GM12878 (cell line): ENCODE data around the gene KCNQ1OT1. TPM values are rescaled to one million over a fixed set of nuclear protein-coding genes. Genes with fewer than 3 reads are reported as not detected.

Experiments used
- ATAC-seq: fragments of 200-7000 bp; cut with Tn5 transposase; 3 replicates; pipeline ENCODE4 v1.9.1; 2020; ENCODE audit warnings: mild to moderate bottlenecking, moderate library complexity
- BruUV-seq: library from RNA; stranded (reverse); fragments of 400-500 nt; replicated peaks from 2 replicates; lab custom pipeline; 2021; lab: Mats Ljungman, UMichigan
- CTCF ChIA-PET: fragments of 300-600 bp; sonication (Branson Sonifier 250); formaldehyde crosslinking; extraction: SDS; loops from one replicate; lab custom pipeline; 2021; ENCODE audit warnings: inconsistent platforms; lab: Yijun Ruan, JAX
- POLR2A ChIA-PET: fragments of 350-600 bp; formaldehyde crosslinking; extraction: SDS; loops from one replicate; lab custom pipeline; 2021; ENCODE audit warnings: inconsistent platforms; lab: Charles Lee
- RAD21 ChIA-PET: fragments of 300-600 bp; sonication (Branson Sonifier 250); formaldehyde crosslinking; loops from one replicate; lab custom pipeline; 2023; ENCODE audit warnings: antibody characterized with exemption; ENCODE audit not compliant: unreplicated experiment; lab: Charles Lee
- SMC1A ChIA-PET: fragments of 300-600 bp; sonication (Branson Sonifier 250); formaldehyde crosslinking; loops from one replicate; lab custom pipeline; 2023; ENCODE audit not compliant: unreplicated experiment, uncharacterized antibody; lab: Charles Lee
- DNase-seq: peaks from one replicate; pipeline ENCODE4 v3.0.0-alpha.2; 2011; ENCODE audit warnings: low read depth, low spot score
- FAIRE-seq: peaks from 3 replicates; lab custom pipeline; 2011; peaks lifted over from hg19 to GRCh38; lab: Jason Lieb, UNC
- H2AFZ ChIP-seq: 2 replicates; pipeline ENCODE4 v1.6.0; 2011; ENCODE audit warnings: low read depth, low read length, control low read depth; ENCODE audit not compliant: control insufficient read depth
- H3K27ac ChIP-seq: 2 replicates; pipeline ENCODE4 v1.5.1; 2011; ENCODE audit warnings: control low read depth; ENCODE audit not compliant: control insufficient read depth, insufficient read depth
- H3K27me3 ChIP-seq, 2 experiments: replicated peaks in 1 of 2; 2 replicates each; pipeline versions ENCODE4 v1.6.0 to v1.6.1; 2011; ENCODE audit warnings: low read length in 1 of 2; ENCODE audit not compliant: control insufficient read depth in 2 of 2, insufficient read depth in 2 of 2
- H3K36me3 ChIP-seq, 2 experiments: 2 replicates each; pipeline ENCODE4 v1.5.1; 2011; ENCODE audit warnings: low read length in 1 of 2; ENCODE audit not compliant: control insufficient read depth in 2 of 2, insufficient read depth in 2 of 2
- H3K4me1 ChIP-seq: 2 replicates; pipeline ENCODE4 v1.6.1; 2011; ENCODE audit warnings: mild to moderate bottlenecking, low read length, moderate library complexity, mixed read lengths; ENCODE audit not compliant: control insufficient read depth, insufficient read depth
- H3K4me2 ChIP-seq: 2 replicates; pipeline ENCODE4 v1.6.0; 2011; ENCODE audit warnings: control low read depth; ENCODE audit not compliant: control insufficient read depth, insufficient read depth
- H3K4me3 ChIP-seq: fragments of 200-600 bp; sonication (generic); 2 replicates; pipeline ENCODE4 v1.5.1; 2016
- H3K79me2 ChIP-seq: 2 replicates; pipeline ENCODE4 v1.6.0; 2011; ENCODE audit warnings: low read length; ENCODE audit not compliant: control insufficient read depth, insufficient read depth
- H3K9ac ChIP-seq: 2 replicates; pipeline ENCODE4 v1.8.0; 2011; ENCODE audit warnings: low read length, control low read depth, mixed read lengths; ENCODE audit not compliant: control insufficient read depth, insufficient read depth
- H3K9me3 ChIP-seq: replicated peaks from 3 replicates; pipeline ENCODE4 v1.5.1; 2011; ENCODE audit warnings: mild to moderate bottlenecking, low read length; ENCODE audit not compliant: control insufficient read depth, insufficient read depth
- H4K20me1 ChIP-seq: 2 replicates; pipeline ENCODE4 v1.6.0; 2011; ENCODE audit not compliant: control insufficient read depth, insufficient read depth
- CEBPB ChIP-seq, 2 experiments: fragments of 150-350 bp in 1 of 2; IDR thresholded peaks; 2 replicates each; pipeline ENCODE4 v1.6.1; 2012 to 2014; ENCODE audit warnings: low read depth in 2 of 2, low read length in 2 of 2, borderline replicate concordance in 1 of 2, inconsistent platforms in 1 of 2
- EED ChIP-seq: sonication (generic); IDR thresholded peaks from 2 replicates; pipeline ENCODE4 v1.6.1; 2016; ENCODE audit warnings: antibody characterized with exemption, low read depth
- KAT2A ChIP-seq: conservative IDR thresholded peaks from 2 replicates; pipeline ENCODE4 v1.6.1; 2011; ENCODE audit warnings: low read depth, low read length; ENCODE audit not compliant: control insufficient read depth
- MXI1 ChIP-seq: fragments of 150-350 bp; IDR thresholded peaks from 2 replicates; pipeline ENCODE4 v1.6.1; 2011; ENCODE audit warnings: low read depth, mild to moderate bottlenecking, inconsistent platforms, low read length, improper control_type of control experiment
- POLR2A ChIP-seq: IDR thresholded peaks from 2 replicates; pipeline ENCODE4 v1.6.1; 2011; ENCODE audit warnings: low read depth, mild to moderate bottlenecking, low read length
- WRNIP1 ChIP-seq: IDR thresholded peaks from 2 replicates; pipeline ENCODE4 v1.6.1; 2011; ENCODE audit warnings: low read depth, low read length, improper control_type of control experiment, borderline replicate concordance
- ZNF274 ChIP-seq: IDR thresholded peaks from one replicate; pipeline ENCODE4 v1.8.0; 2011; ENCODE audit not compliant: insufficient read length, insufficient read depth
- WGBS: methylation state at CpG from one replicate; pipeline ENCODE4 v1.1.6; 2016; ENCODE audit warnings: low lambda C conversion rate; ENCODE audit not compliant: insufficient replicate concordance, insufficient coverage; ENCODE audit errors: missing lambda C conversion rate; 5-methylcytosine and 5-hydroxymethylcytosine counted together
- in situ Hi-C: fragments of 300-500 bp; cut with MboI; formaldehyde crosslinking; loops from 9 replicates; pipeline ENCODE4 v1.14.3; 2018; ENCODE audit warnings: mixed read lengths
- intact Hi-C: fragments of 100-400 bp; cut with micrococcal nuclease; formaldehyde crosslinking; loops from one replicate; pipeline ENCODE4 v1.14.2; 2022; ENCODE audit not compliant: unreplicated experiment
- polyA plus RNA-seq, 11 experiments: library from polyadenylated mRNA; depleted of rRNA in 4 of 11; unstranded in 6 of 11; stranded (reverse) in 5 of 11; fragments of >200 nt; fragmentation: Nextera tagmentation in 4 of 11; fragmentation: Illumina TruSeq in 1 of 11; extraction: Ambion mirVana in 4 of 11; extraction: Trizol in 1 of 11; gene quantifications; 1 replicate in 1 of 11; 2 replicates in 10 of 11; pipeline versions ENCODE4 v1.2.1 to v1.2.3, GENCODE V29; 2011 to 2016; ENCODE audit warnings: inconsistent platforms in 2 of 11, missing spikeins in 2 of 11, low read depth in 1 of 11
- total RNA-seq, 4 experiments: library from RNA; depleted of rRNA in 3 of 4; stranded (reverse); fragments of >200 nt in 3 of 4; fragmentation: Illumina TruSeq in 1 of 4; extraction: Trizol in 1 of 4; gene quantifications; 2 replicates each; pipeline versions ENCODE4 v1.2.1 to v1.2.3, GENCODE V29; 2013 to 2021
- TF ChIP-seq, protein P1 (sequence below): IDR thresholded peaks from 2 replicates; pipeline ENCODE4 v1.6.1; 2012; ENCODE audit warnings: low read depth, low read length, improper control_type of control experiment
- TF ChIP-seq, protein P2 (sequence below): IDR thresholded peaks from 2 replicates; pipeline ENCODE4 v1.6.1; 2011; ENCODE audit warnings: borderline replicate concordance, low read depth, mild to moderate bottlenecking, moderate library complexity, low read length; ENCODE audit not compliant: insufficient read depth, poor library complexity, severe bottlenecking

The KCNQ1OT1 gene
- total and polyA plus RNA-seq, 10 of the 15 experiments (the other 5 are each of a cell fraction or from before 2014, with no cell fraction given), result 0.02 to 1.6 (median 0.41) TPM

DNA sequence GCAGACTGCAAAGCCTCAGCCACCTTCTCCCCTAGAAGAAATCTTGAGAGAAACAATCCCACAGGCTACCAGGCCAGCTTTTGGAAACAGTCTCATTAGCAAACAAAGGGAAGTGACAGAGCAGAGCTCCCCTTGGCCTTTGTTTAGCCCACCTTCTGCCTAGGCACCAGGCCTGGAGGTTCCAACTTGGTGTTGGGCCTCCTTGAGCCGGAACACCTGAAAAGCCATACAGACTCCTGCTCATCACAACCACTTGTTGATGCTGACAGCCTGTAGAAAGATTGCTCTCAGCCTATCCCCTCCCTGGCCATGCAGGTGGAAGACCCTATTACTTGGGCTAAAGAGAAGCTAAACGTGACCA lies 26.6 kb downstream of the KCNQ1OT1 start:
- BruUV-seq, result no TSS peak
- no peaks in the 10 kb centered on the region for H3K27me3 ChIP-seq
- SMC1A ChIA-PET, result no interaction called here
- H4K20me1 ChIP-seq, result no peaks in the 10 kb centered on the region
- FAIRE-seq (no peak), DNase-seq (no peak), ATAC-seq (no peak)
- RAD21 ChIA-PET, result no interaction called here
- no peaks in the 10 kb centered on the region; the same call in 1 of the 2 replicates for H3K79me2 ChIP-seq
- H3K9ac ChIP-seq, result no peak overlapping the region
- 49% methylated on average over 2 of the region's 2 CpGs for WGBS
- intact Hi-C loops, result no loop called here
- no peak overlapping the region for H2AFZ ChIP-seq
- CTCF ChIA-PET, result no interaction called here
- H3K9me3 ChIP-seq, result no peaks in the 10 kb centered on the region
- no peak overlapping the region for H3K4me2 ChIP-seq
- H3K4me1 ChIP-seq, result no peaks in the 10 kb centered on the region
- TF ChIP-seq, protein P1, sequence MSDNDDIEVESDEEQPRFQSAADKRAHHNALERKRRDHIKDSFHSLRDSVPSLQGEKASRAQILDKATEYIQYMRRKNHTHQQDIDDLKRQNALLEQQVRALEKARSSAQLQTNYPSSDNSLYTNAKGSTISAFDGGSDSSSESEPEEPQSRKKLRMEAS, result no peak
- TF ChIP-seq ZNF274 (no peak), MXI1 (no peak)
- TF ChIP-seq, protein P2, sequence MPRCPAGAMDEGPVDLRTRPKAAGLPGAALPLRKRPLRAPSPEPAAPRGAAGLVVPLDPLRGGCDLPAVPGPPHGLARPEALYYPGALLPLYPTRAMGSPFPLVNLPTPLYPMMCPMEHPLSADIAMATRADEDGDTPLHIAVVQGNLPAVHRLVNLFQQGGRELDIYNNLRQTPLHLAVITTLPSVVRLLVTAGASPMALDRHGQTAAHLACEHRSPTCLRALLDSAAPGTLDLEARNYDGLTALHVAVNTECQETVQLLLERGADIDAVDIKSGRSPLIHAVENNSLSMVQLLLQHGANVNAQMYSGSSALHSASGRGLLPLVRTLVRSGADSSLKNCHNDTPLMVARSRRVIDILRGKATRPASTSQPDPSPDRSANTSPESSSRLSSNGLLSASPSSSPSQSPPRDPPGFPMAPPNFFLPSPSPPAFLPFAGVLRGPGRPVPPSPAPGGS, result no peak
- no peak overlapping the region for H3K27ac ChIP-seq
- POLR2A ChIA-PET, result no interaction called here
- H3K4me3 ChIP-seq, result no peak overlapping the region
- in situ Hi-C loops, result no loop called here
- H3K36me3 ChIP-seq, result no peaks in the 10 kb centered on the region

DNA sequence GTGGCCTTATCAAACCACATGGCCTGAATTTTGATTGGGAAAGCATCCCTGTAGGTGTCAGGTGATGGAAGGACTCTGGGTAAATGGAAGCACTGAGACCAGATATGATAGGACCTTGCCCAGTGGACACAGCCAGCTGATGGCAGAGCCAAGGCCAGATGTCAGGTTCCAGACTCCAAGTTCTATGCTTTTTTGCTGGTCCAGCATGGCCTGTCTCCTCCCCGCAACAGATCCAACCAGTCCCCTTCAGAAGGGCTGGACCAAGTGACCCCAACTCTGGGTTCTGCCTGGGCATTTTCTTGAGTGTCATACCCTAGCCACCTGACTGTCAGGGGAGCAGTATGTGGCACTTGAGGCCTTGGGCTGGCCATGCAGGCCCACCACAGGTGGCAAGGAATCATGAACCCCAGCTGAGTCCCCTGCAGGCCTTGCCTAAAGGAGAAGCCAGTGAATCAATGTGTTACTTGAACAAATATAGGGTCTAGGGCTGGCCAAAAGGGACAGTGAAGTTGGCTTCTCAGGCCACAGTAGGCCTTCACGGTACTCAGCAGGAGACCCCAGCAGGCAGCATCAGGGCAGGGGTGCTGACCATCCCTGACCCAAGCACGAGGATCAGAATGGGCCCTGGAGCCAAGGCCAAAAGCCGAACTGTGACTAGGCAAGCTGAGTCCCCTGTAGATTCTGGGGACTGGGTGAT lies 27.1 kb downstream of the KCNQ1OT1 start:
- ATAC-seq (no peak), FAIRE-seq (no peak), DNase-seq (no peak)
- Histone ChIP-seq H3K9ac (no peak overlapping the region), H3K9me3 (no peaks in the 10 kb centered on the region), H3K4me2 (no peak overlapping the region), H3K27me3 (no peaks in the 10 kb centered on the region), H4K20me1 (no peaks in the 10 kb centered on the region), H3K79me2 (no peaks in the 10 kb centered on the region; the same call in 1 of the 2 replicates), H3K4me1 (no peaks in the 10 kb centered on the region), H3K27ac (no peak overlapping the region), H2AFZ (no peak overlapping the region), H3K36me3 (no peaks in the 10 kb centered on the region; a peak in 1 of 4 replicates), H3K4me3 (no peak overlapping the region)
- intact Hi-C loops, result no loop called here
- ChIA-PET CTCF (no interaction called here), SMC1A (no interaction called here), RAD21 (no interaction called here), POLR2A (no interaction called here)
- in situ Hi-C loops, result no loop called here
- BruUV-seq, result no TSS peak
- 74% methylated on average over 4 of the region's 4 CpGs for WGBS
- TF ChIP-seq EED (no peak), POLR2A (no peak), KAT2A (no peak), WRNIP1 (no peak), CEBPB (IDR thresholded peaks at IDR 0.05; ENCODE audit: borderline replicate concordance in 1 of 2, low read depth in 2 of 2, low read length in 2 of 2) (no peak)
